ENCODE results near the gene CKS1B. TPM values are rescaled to one million over a fixed set of nuclear protein-coding genes. Genes with fewer than 3 reads are reported as not detected.
A peak's percentile ranks its signal among the peaks of the same experiment; 100 is the strongest.

The CKS1B gene
- total RNA-seq, result 23.4 and 106 TPM in 2 replicates

- DNase-seq (ENCODE audit: low read depth), result peak; percentile 100
Observed at GRCh38 chr1:154974102-154974807, at the start of gene CKS1B. Gene CKS1B, plus strand, starts transcription at chr1:154974681. Its CDS starts 65 bp downstream, at chr1:154974746.

- no peak for DNase-seq (ENCODE audit: low read depth)
Observed at GRCh38 chr1:154925335-154926170, 48.9 kb upstream of the CKS1B start.

- DNase-seq (ENCODE audit: low read depth), result no peak
Observed at GRCh38 chr1:154926201-154926600, 48.3 kb upstream of the CKS1B start.

GRCh38 chr1:154931940-154932487 lies 42.5 kb upstream of the CKS1B start:
- DNase-seq (ENCODE audit: low read depth), result peak; percentile 25

- no peak for DNase-seq (ENCODE audit: low read depth)
Observed at GRCh38 chr1:154934358-154934948, 40.0 kb upstream of the CKS1B start.

- DNase-seq (ENCODE audit: low read depth), result no peak
Observed at GRCh38 chr1:154935749-154936554, 38.5 kb upstream of the CKS1B start.

GRCh38 chr1:154936555-154937084 lies 37.9 kb upstream of the CKS1B start, which contains the start of gene PMVK:
Gene PMVK, minus strand, starts transcription at chr1:154936719. Its CDS starts 34 bp downstream, at chr1:154936685.
- peak; percentile 80 for DNase-seq (ENCODE audit: low read depth)

GRCh38 chr1:154937085-154937987 lies 37.1 kb upstream of the CKS1B start:
- DNase-seq (ENCODE audit: low read depth), result peak; percentile 90

GRCh38 chr1:154937988-154938386 lies 36.5 kb upstream of the CKS1B start:
- no peak for DNase-seq (ENCODE audit: low read depth)

GRCh38 chr1:154938604-154939399 lies 35.7 kb upstream of the CKS1B start:
- DNase-seq (ENCODE audit: low read depth), result no peak

- no peak for DNase-seq (ENCODE audit: low read depth)
Observed at GRCh38 chr1:154940213-154940560, 34.3 kb upstream of the CKS1B start.

- DNase-seq (ENCODE audit: low read depth), result no peak
Observed at GRCh38 chr1:154940651-154941194, 33.8 kb upstream of the CKS1B start.

GRCh38 chr1:154941333-154942013 lies 33.0 kb upstream of the CKS1B start:
- DNase-seq (ENCODE audit: low read depth), result no peak

- no peak for DNase-seq (ENCODE audit: low read depth)
Observed at GRCh38 chr1:154943649-154944400, 30.7 kb upstream of the CKS1B start.

- no peak for DNase-seq (ENCODE audit: low read depth)
Observed at GRCh38 chr1:154944401-154945159, 29.9 kb upstream of the CKS1B start.

GRCh38 chr1:154945160-154945961 lies 29.1 kb upstream of the CKS1B start:
- no peak for DNase-seq (ENCODE audit: low read depth)
